Activated naive CD4-positive, alpha-beta T cell treated with anti-CD3 and anti-CD28 coated beads, Interleukin-2, amount 10 ng/mL, durations not matched to agents 7 days and 5 days (primary cell): Measurements from ENCODE around the gene PCP4.

Experiments used
- CTCF ChIA-PET: fragments of 350-600 bp; sonication (Branson Sonifier 250); formaldehyde crosslinking; loops from one replicate; lab custom pipeline; 2021; ENCODE audit warnings: antibody characterized with exemption; lab: Charles Lee
- DNase-seq: peaks from one replicate; pipeline ENCODE4 v3.0.0-alpha.2; 2020
- H3K27ac Mint-ChIP-seq: one replicate; pipeline ENCODE4 v1.8.0; 2021; ENCODE audit warnings: mild to moderate bottlenecking, moderate library complexity, mixed read lengths
- H3K27me3 Mint-ChIP-seq: one replicate; pipeline ENCODE4 v1.8.0; 2021; ENCODE audit warnings: mild to moderate bottlenecking, mixed read lengths
- H3K36me3 Mint-ChIP-seq: one replicate; pipeline ENCODE4 v1.8.0; 2021; ENCODE audit warnings: mixed read lengths
- H3K4me1 Mint-ChIP-seq: one replicate; pipeline ENCODE4 v1.8.0; 2021; ENCODE audit warnings: mixed read lengths
- H3K4me3 Mint-ChIP-seq: one replicate; pipeline ENCODE4 v1.8.0; 2021; ENCODE audit warnings: mild to moderate bottlenecking, moderate library complexity, mixed read lengths
- H3K9me3 Mint-ChIP-seq: one replicate; pipeline ENCODE4 v1.8.0; 2021; ENCODE audit warnings: mixed read lengths

Gene PCP4

GRCh38 chr21:39851002-39851618 is 16.1 kb upstream of the PCP4 start:
- Mint-ChIP-seq H3K4me3 (no peak overlapping the region), H3K27me3 (no peaks in the 10 kb centered on the region), H3K9me3 (peaks cover 13% of the 10 kb centered on the region), H3K4me1 (no peaks in the 10 kb centered on the region), H3K27ac (no peak overlapping the region), H3K36me3 (no peaks in the 10 kb centered on the region)
- no peak for DNase-seq
- CTCF ChIA-PET: interaction anchor here (1.1 kb wide), 1 partner anchor 16 kb away, joined by 3 read pairs; the partner anchor contains the start of gene PCP4

- Mint-ChIP-seq H3K36me3 (no peaks in the 10 kb centered on the region), H3K9me3 (peaks cover 13% of the 10 kb centered on the region), H3K4me3 (no peak overlapping the region), H3K27ac (no peak overlapping the region), H3K4me1 (no peaks in the 10 kb centered on the region), H3K27me3 (no peaks in the 10 kb centered on the region)
- no peak for DNase-seq
- CTCF ChIA-PET: interaction anchor here (1.1 kb wide), 1 partner anchor 14 kb away, joined by 3 read pairs; the partner anchor contains the start of gene PCP4
Measured at GRCh38 chr21:39852021-39852721, 15.1 kb upstream of the PCP4 start.

- H3K4me1 Mint-ChIP-seq: no peaks in the 10 kb centered on the region
- no peak overlapping the region for H3K4me3 Mint-ChIP-seq
- DNase-seq: no peak
- H3K36me3 Mint-ChIP-seq: no peaks in the 10 kb centered on the region
- peaks cover 13% of the 10 kb centered on the region for H3K9me3 Mint-ChIP-seq
- no peak overlapping the region for H3K27ac Mint-ChIP-seq
- no peaks in the 10 kb centered on the region for H3K27me3 Mint-ChIP-seq
- CTCF ChIA-PET: no interaction called here
Measured at GRCh38 chr21:39852726-39853500, 14.3 kb upstream of the PCP4 start.

- Mint-ChIP-seq H3K27ac (no peak overlapping the region), H3K27me3 (no peaks in the 10 kb centered on the region), H3K4me3 (no peak overlapping the region), H3K9me3 (peaks cover 13% of the 10 kb centered on the region), H3K36me3 (no peaks in the 10 kb centered on the region), H3K4me1 (no peaks in the 10 kb centered on the region)
- no peak for DNase-seq
- CTCF ChIA-PET: no interaction called here
Measured at GRCh38 chr21:39854572-39854971, 12.7 kb upstream of the PCP4 start.

GRCh38 chr21:39855595-39855994 is 11.6 kb upstream of the PCP4 start:
- Mint-ChIP-seq H3K4me3 (no peak overlapping the region), H3K27ac (no peak overlapping the region), H3K27me3 (no peaks in the 10 kb centered on the region), H3K36me3 (no peaks in the 10 kb centered on the region), H3K9me3 (peaks cover 10% of the 10 kb centered on the region), H3K4me1 (no peaks in the 10 kb centered on the region)
- CTCF ChIA-PET: no interaction called here
- DNase-seq: no peak

- DNase-seq: no peak
- Mint-ChIP-seq H3K36me3 (no peaks in the 10 kb centered on the region), H3K27me3 (no peaks in the 10 kb centered on the region), H3K4me3 (no peak overlapping the region), H3K9me3 (no peaks in the 10 kb centered on the region), H3K27ac (no peak overlapping the region), H3K4me1 (no peaks in the 10 kb centered on the region)
- CTCF ChIA-PET: no interaction called here
Measured at GRCh38 chr21:39860600-39860999, 6.6 kb upstream of the PCP4 start.

- H3K27me3 Mint-ChIP-seq: peaks cover 5% of the 10 kb centered on the region
- CTCF ChIA-PET: no interaction called here
- H3K27ac Mint-ChIP-seq: no peak overlapping the region
- DNase-seq: no peak
- H3K4me3 Mint-ChIP-seq: no peak overlapping the region
- H3K4me1 Mint-ChIP-seq: no peaks in the 10 kb centered on the region
- no peaks in the 10 kb centered on the region for H3K36me3 Mint-ChIP-seq
- H3K9me3 Mint-ChIP-seq: no peaks in the 10 kb centered on the region
Measured at GRCh38 chr21:39863111-39863510, 4.1 kb upstream of the PCP4 start.

GRCh38 chr21:39866093-39866492 is 1.1 kb upstream of the PCP4 start:
- Mint-ChIP-seq H3K27ac (no peak overlapping the region), H3K27me3 (peaks cover 5% of the 10 kb centered on the region), H3K9me3 (no peaks in the 10 kb centered on the region), H3K4me1 (no peaks in the 10 kb centered on the region), H3K36me3 (no peaks in the 10 kb centered on the region), H3K4me3 (no peak overlapping the region)
- CTCF ChIA-PET: interaction anchor here (0.8 to 1.3 kb wide), 2 partner anchors 14 to 15 kb away, joined by 3 read pairs; no protein-coding TSS in a partner anchor
- DNase-seq: no peak

- H3K27me3 Mint-ChIP-seq: peaks cover 5% of the 10 kb centered on the region
- H3K36me3 Mint-ChIP-seq: no peaks in the 10 kb centered on the region
- H3K27ac Mint-ChIP-seq: no peak overlapping the region
- no peaks in the 10 kb centered on the region for H3K9me3 Mint-ChIP-seq
- no peaks in the 10 kb centered on the region for H3K4me1 Mint-ChIP-seq
- DNase-seq: no peak
- H3K4me3 Mint-ChIP-seq: no peak overlapping the region
- CTCF ChIA-PET: interaction anchor here (0.6 kb wide), 1 partner anchor 809 kb away, joined by 3 read pairs; no protein-coding TSS in a partner anchor
Measured at GRCh38 chr21:39869141-39869818, 2.0 kb downstream of the PCP4 start.

- H3K36me3 Mint-ChIP-seq: no peaks in the 10 kb centered on the region
- DNase-seq: no peak
- no peaks in the 10 kb centered on the region for H3K27me3 Mint-ChIP-seq
- H3K9me3 Mint-ChIP-seq: peaks cover 3% of the 10 kb centered on the region
- no peak overlapping the region for H3K4me3 Mint-ChIP-seq
- CTCF ChIA-PET: no interaction called here
- H3K27ac Mint-ChIP-seq: no peak overlapping the region
- H3K4me1 Mint-ChIP-seq: no peaks in the 10 kb centered on the region
Measured at GRCh38 chr21:39873687-39874086, 6.4 kb downstream of the PCP4 start.

GRCh38 chr21:39874206-39874605 is 7.0 kb downstream of the PCP4 start:
- DNase-seq: no peak
- H3K36me3 Mint-ChIP-seq: no peaks in the 10 kb centered on the region
- no peaks in the 10 kb centered on the region for H3K4me1 Mint-ChIP-seq
- H3K27ac Mint-ChIP-seq: no peak overlapping the region
- CTCF ChIA-PET: no interaction called here
- H3K27me3 Mint-ChIP-seq: no peaks in the 10 kb centered on the region
- H3K4me3 Mint-ChIP-seq: no peak overlapping the region
- peaks cover 3% of the 10 kb centered on the region for H3K9me3 Mint-ChIP-seq

- no peak overlapping the region for H3K27ac Mint-ChIP-seq
- CTCF ChIA-PET: no interaction called here
- H3K36me3 Mint-ChIP-seq: no peaks in the 10 kb centered on the region
- peaks cover 3% of the 10 kb centered on the region for H3K9me3 Mint-ChIP-seq
- H3K4me1 Mint-ChIP-seq: no peaks in the 10 kb centered on the region
- DNase-seq: no peak
- no peaks in the 10 kb centered on the region for H3K27me3 Mint-ChIP-seq
- no peak overlapping the region for H3K4me3 Mint-ChIP-seq
Measured at GRCh38 chr21:39874759-39875158, 7.5 kb downstream of the PCP4 start.

GRCh38 chr21:39881661-39882060 is 14.4 kb downstream of the PCP4 start:
- H3K27me3 Mint-ChIP-seq: no peaks in the 10 kb centered on the region

More at GRCh38 chr21:39881661-39882060, 14.4 kb downstream of the PCP4 start:
- H3K27ac Mint-ChIP-seq: no peak overlapping the region
- no peaks in the 10 kb centered on the region for H3K4me1 Mint-ChIP-seq
- no peak for DNase-seq
- CTCF ChIA-PET: no interaction called here
- no peaks in the 10 kb centered on the region for H3K9me3 Mint-ChIP-seq
- H3K4me3 Mint-ChIP-seq: no peak overlapping the region
- no peaks in the 10 kb centered on the region for H3K36me3 Mint-ChIP-seq
